ENCODE results near the gene TMC5.

GRCh38 chr16:19522760-19523159, 105.1 kb downstream of the TMC5 start:
- TF ChIP-seq CTCF (IDR thresholded peaks at IDR 0.05) (no peak), POLR2A (IDR thresholded peaks at IDR 0.05) (no peak)
